ENCODE data around the gene UTRN.
A peak's percentile ranks its signal among the peaks of the same experiment; 100 is the strongest.

UTRN gene

DNA sequence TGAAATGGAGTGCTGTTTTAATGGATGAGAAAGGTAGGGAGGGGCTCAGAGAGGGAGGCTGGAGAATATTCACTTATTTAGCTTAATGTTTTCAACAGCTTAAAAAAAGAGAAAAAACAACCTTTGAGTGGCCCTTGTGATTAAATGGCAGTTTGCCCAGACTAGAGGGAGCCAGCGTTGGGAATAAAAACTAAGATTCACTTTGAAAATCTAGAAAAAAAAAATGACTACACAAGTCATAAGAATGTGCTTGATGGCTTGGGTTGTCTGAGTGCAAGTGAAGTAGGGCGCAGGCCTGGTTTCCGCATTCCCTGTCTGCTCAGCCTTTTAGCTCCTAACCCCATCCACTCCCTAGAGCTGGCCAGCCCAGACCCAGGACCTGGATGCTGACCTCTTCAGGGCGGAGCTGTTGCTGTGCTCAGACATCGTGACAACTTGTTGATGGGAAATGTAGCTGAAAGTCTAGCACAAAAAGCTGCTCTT is 28.9 kb downstream of the UTRN start:
- peak; percentile 37 for DNase-seq

DNA sequence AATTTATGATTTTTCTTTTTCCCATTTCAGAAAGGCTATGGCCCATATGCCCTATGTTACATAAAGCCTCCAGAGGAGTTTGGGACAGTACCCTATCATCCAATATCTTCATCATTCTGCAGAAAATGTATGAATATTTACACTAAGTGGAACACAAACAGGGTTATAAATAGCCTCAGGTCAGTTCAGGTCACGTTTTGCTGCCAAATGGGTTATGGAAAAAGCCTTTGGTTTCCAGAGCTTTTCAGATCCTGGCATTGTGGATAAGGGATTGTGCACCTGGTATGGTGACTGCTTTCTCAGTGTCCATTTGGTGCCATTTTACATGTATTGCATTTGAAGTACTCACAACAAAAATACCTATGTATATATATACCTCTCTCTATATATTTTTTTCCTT is 29.4 kb downstream of the UTRN start:
- DNase-seq, result no peak

DNA sequence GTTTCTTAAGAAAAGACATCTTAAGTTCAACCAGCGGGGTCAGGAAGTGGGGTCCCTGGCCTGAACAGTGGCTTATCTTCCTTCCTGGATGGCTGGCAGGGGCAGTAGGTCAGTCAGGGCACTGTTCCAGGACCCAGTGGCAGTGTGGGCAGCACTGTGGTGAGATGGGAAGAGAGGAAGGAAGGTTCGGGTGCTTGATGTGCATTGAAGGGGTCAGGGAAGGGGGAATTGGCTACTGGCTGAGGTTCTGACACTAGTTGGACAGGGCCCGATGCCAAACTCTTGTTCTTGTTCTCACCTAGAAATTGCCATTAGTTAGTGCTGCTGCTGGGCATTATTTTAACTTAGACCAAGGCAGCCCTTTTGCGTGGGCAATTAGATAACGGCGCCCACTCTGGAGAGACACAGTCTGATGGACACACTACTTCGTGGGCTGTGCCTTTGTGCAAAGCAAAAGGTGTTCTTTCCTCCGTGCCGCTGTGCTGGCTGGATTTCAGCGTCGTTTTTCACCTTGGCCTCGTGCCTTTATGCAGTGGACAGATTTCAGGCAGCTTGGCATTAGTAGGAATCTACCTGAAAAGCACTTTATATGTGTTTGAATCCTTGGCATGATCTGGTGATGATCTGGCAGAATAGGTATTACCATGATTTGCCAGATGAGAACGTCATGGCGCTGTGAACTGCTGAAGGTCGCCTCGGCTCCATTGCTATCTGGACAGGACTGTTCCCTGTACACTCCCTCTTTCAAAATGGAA is 30.3 kb downstream of the UTRN start:
- DNase-seq, result no peak

GRCh38 chr6:144315981-144316861 is 31.1 kb downstream of the UTRN start:
- DNase-seq, result no peak

DNA sequence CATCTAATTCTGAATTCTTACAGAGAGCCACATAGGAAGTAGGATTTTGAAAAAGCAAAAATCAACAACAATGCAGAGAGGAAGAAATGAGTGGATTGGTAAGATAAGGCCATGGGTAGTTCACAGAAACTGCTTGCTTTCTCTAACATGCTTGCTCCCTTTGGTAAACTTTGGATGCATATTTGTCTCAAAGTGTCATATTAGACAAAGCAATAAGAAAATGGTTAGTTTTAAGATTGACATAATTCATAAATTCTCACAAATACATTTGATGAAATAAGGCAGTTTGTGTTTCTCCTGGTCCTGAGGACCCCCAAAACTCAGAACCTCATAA is 31.7 kb downstream of the UTRN start:
- DNase-seq, result no peak

GRCh38 chr6:144317736-144318135 is 32.6 kb downstream of the UTRN start:
- peak; percentile 60 for DNase-seq

GRCh38 chr6:144319211-144319610 is 34.1 kb downstream of the UTRN start:
- no peak for DNase-seq

DNA sequence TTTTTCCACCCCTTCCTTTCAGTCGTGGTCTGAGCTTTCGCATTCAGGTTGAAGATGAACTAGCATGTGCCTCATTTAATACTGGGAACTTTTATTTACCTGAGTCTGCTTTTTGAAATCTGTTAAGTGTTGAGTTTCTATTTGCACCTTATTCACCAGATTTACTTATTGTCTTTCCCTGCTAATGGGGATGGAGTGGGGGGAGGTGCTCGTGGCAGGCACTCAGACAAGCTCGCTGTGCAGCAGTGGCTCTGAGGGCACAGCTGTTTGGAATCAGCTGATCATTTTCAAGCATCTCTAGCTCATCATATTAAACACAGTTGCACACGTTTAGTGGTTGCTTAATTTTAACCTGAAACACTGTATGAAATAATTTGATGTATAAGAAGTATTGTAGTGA is 35.6 kb downstream of the UTRN start:
- DNase-seq, result peak; percentile 17

- DNase-seq, result peak; percentile 56
These were observed 36.9 kb downstream of the UTRN start for GRCh38 chr6:144321839-144322591.

- no peak for DNase-seq
These were observed 40.1 kb downstream of the UTRN start for GRCh38 chr6:144325232-144325631.

GRCh38 chr6:144326393-144326792 is 41.3 kb downstream of the UTRN start:
- no peak for DNase-seq

- no peak for DNase-seq
These were observed 41.9 kb downstream of the UTRN start for GRCh38 chr6:144327081-144327480.

GRCh38 chr6:144330017-144330987 is 45.2 kb downstream of the UTRN start:
- DNase-seq, result no peak

DNA sequence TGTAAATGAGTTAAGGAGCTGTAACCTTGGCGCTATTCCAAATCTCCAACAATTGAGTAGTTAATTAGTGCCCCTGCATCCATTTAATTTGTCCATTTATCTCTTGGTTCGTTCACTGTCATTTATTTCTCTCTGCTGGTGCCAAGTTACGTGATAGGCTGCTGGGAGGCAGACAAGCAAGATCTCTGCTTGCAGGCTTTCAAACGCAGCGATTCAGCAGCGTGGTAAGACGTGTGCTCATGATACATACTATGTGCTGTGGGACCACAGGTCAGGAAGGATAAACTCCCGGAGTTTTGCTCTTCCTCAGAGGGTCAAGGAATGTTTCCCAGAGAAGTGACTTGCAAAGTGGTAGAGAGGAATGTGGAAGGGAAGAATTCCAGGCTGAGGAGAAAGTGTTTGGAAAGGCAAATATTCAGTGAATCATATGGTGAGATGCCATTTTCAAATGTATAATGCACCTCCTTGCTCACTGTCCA is 46.4 kb downstream of the UTRN start:
- DNase-seq, result peak; percentile 84

- DNase-seq, result no peak
These were observed 47.0 kb downstream of the UTRN start for GRCh38 chr6:144332177-144332576.

DNA sequence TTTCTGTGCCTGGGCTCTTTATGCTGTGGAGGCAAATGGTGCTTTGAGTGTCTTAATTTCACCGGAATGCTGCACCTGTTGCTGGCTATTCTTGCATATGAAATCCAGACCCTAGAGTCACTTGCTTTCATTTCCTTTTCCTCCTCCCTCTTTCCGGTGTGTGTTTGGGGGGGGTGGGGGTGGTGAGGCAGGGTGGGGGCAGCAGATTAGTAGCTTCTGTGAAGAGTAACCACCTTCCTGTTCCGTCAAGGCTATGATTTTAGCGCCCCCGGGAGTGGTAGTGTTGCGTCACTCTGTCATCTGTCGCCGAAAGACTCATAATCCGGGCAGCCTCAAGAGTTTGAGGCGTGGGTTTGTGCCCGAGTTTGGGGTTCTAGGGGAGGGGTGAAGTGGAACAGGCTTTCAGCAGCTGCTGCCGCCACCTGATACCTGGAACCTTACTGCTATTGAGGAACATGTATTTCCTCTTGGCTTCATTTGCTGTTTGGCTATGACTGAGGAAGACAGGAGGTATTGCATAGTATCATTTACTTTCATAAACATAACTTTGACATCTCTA is 49.1 kb downstream of the UTRN start:
- no peak for DNase-seq
